Right atrium auricular region (tissue), 2 donors: Measurements from ENCODE around the gene PCAT6. TPM values are rescaled to one million over a fixed set of nuclear protein-coding genes. Genes with fewer than 3 reads are reported as not detected.
A peak's percentile ranks its signal among the peaks of the same experiment; 100 is the strongest.

Source experiments
- DNase-seq: peaks from one replicate; pipeline ENCODE4 v3.0.0-alpha.2; 2019; ENCODE audit warnings: low spot score
- H3K27ac ChIP-seq, 2 donors: fragments of 200-600 bp; sonication (generic); 1 replicate in 1 of 2; 2 replicates in 1 of 2; pipeline ENCODE4 v1.5.1; 2016 to 2019
- H3K27me3 ChIP-seq, 2 donors: fragments of 200-600 bp; sonication (generic); one replicate each; pipeline versions ENCODE4 v1.5.1 to v1.6.0; 2017 to 2019
- H3K36me3 ChIP-seq: fragments of 200-600 bp; sonication (generic); one replicate; pipeline ENCODE4 v1.5.1; 2016
- H3K4me1 ChIP-seq, 2 donors: fragments of 200-600 bp; sonication (generic); one replicate each; pipeline versions ENCODE4 v1.5.1 to v1.6.0; 2017 to 2019
- H3K4me3 ChIP-seq, 2 donors: fragments of 200-600 bp; sonication (generic); 1 replicate in 1 of 2; 2 replicates in 1 of 2; pipeline ENCODE4 v1.5.1; 2017 to 2019; ENCODE audit warnings: mild to moderate bottlenecking in 1 of 2, moderate library complexity in 1 of 2
- H3K9me3 ChIP-seq, 2 donors: fragments of 200-600 bp; sonication (generic); one replicate each; pipeline ENCODE4 v1.5.1; 2019
- CTCF ChIP-seq, 2 donors: fragments of 200-600 bp; sonication (generic); IDR thresholded peaks; one replicate each; pipeline ENCODE4 v1.5.1; 2019; ENCODE audit warnings: antibody characterized with exemption in 2 of 2
- total RNA-seq, 2 donors: library from RNA; depleted of rRNA; stranded (reverse); fragments of >200 nt; gene quantifications; one replicate each; pipeline ENCODE4 v1.1.0, GENCODE V29; 2016

The PCAT6 gene
- total RNA-seq: not detected

GRCh38 chr1:202810615-202811295 is at the start of gene PCAT6:
Gene PCAT6, plus strand, starts transcription at chr1:202810954.
- peak; percentile 95 for DNase-seq
- Histone ChIP-seq H3K4me3 (peak within 1 kb of the TSS; percentile 64 to 81), H3K9me3 (no peaks in the 10 kb centered on the region), H3K4me1 (peaks cover 0 to 35% of the 10 kb centered on the region in 2 donors), H3K27me3 (no peaks in the 10 kb centered on the region), H3K27ac (peak within 1 kb of the TSS; percentile 82 to 89), H3K36me3 (no peaks in the 10 kb centered on the region)
- no peak for TF ChIP-seq CTCF (IDR thresholded peaks at IDR 0.05)

GRCh38 chr1:202762019-202762418 is 48.7 kb upstream of the PCAT6 start:
- Histone ChIP-seq H3K4me1 (no peaks in the 10 kb centered on the region), H3K27ac (no peak overlapping the region), H3K4me3 (no peak overlapping the region), H3K9me3 (no peaks in the 10 kb centered on the region), H3K27me3 (no peaks in the 10 kb centered on the region), H3K36me3 (peaks cover 66% of the 10 kb centered on the region)
- DNase-seq: no peak
- no peak for TF ChIP-seq CTCF (IDR thresholded peaks at IDR 0.05)

GRCh38 chr1:202765721-202766120 is 45.0 kb upstream of the PCAT6 start:
- H3K36me3 ChIP-seq: peaks cover 32% of the 10 kb centered on the region
- no peak for DNase-seq
- H3K27ac ChIP-seq: no peak overlapping the region
- no peak overlapping the region for H3K4me3 ChIP-seq
- no peaks in the 10 kb centered on the region for H3K27me3 ChIP-seq
- TF ChIP-seq CTCF (IDR thresholded peaks at IDR 0.05): no peak
- no peaks in the 10 kb centered on the region for H3K9me3 ChIP-seq
- no peaks in the 10 kb centered on the region for H3K4me1 ChIP-seq

GRCh38 chr1:202770135-202770534 is 40.6 kb upstream of the PCAT6 start:
- no peak overlapping the region for H3K27ac ChIP-seq
- H3K4me1 ChIP-seq: no peaks in the 10 kb centered on the region
- no peak for TF ChIP-seq CTCF (IDR thresholded peaks at IDR 0.05)
- H3K36me3 ChIP-seq: peaks cover 46% of the 10 kb centered on the region
- no peaks in the 10 kb centered on the region for H3K27me3 ChIP-seq
- no peaks in the 10 kb centered on the region for H3K9me3 ChIP-seq
- DNase-seq: no peak
- no peak overlapping the region for H3K4me3 ChIP-seq

GRCh38 chr1:202781180-202781579 is 29.6 kb upstream of the PCAT6 start:
- Histone ChIP-seq H3K4me3 (no peak overlapping the region), H3K36me3 (peaks cover 4% of the 10 kb centered on the region), H3K9me3 (no peaks in the 10 kb centered on the region), H3K4me1 (peaks cover 0 to 4% of the 10 kb centered on the region in 2 donors), H3K27me3 (no peaks in the 10 kb centered on the region), H3K27ac (no peak overlapping the region)
- no peak for DNase-seq
- TF ChIP-seq CTCF (IDR thresholded peaks at IDR 0.05): no peak

GRCh38 chr1:202786804-202787203 is 23.9 kb upstream of the PCAT6 start:
- no peak for DNase-seq
- Histone ChIP-seq H3K27ac (no peak overlapping the region), H3K27me3 (no peaks in the 10 kb centered on the region), H3K4me1 (peaks cover 0 to 16% of the 10 kb centered on the region in 2 donors), H3K9me3 (no peaks in the 10 kb centered on the region), H3K36me3 (no peaks in the 10 kb centered on the region), H3K4me3 (no peak overlapping the region)
- no peak for TF ChIP-seq CTCF (IDR thresholded peaks at IDR 0.05)
